ENCODE measurements around the gene P2RY2.

GRCh38 chr11:73168925-73169579 is 49.0 kb upstream of the P2RY2 start:
- TF ChIP-seq EP300 (IDR thresholded peaks at IDR 0.05; ENCODE audit: borderline replicate concordance in 1 of 2, control insufficient read depth in 1 of 2, low read depth in 2 of 2, low read length in 2 of 2): no peak
- TF ChIP-seq FOXK2 (IDR thresholded peaks at IDR 0.05): no peak
- no peak for TF ChIP-seq EZH2 (IDR thresholded peaks at IDR 0.05; ENCODE audit: borderline replicate concordance, control insufficient read depth, low read depth, low read length)
- no peak for TF ChIP-seq RFX5 (IDR thresholded peaks at IDR 0.05; ENCODE audit: low read depth, low read length)
- TF ChIP-seq PAX5 (IDR thresholded peaks at IDR 0.05; ENCODE audit: borderline replicate concordance, low read depth, low read length): no peak
- no peak for TF ChIP-seq POLR2AphosphoS2 (IDR thresholded peaks at IDR 0.05; ENCODE audit: low read depth, low read length)
- no peak for TF ChIP-seq ZBTB11 (CRISPR knock-in tag; IDR thresholded peaks at IDR 0.05)
- TF ChIP-seq ATF3 (IDR thresholded peaks at IDR 0.05; ENCODE audit: borderline replicate concordance, extremely low read depth, low read depth, low read length): no peak

Measured in GM12878 (cell line).